Cardiac fibroblast (primary cell): ENCODE measurements around the gene PLXNA2.

Source experiments
- DNase-seq, 2 donors: peaks; one replicate each; pipeline versions ENCODE4 v3.0.0 to v3.0.0-alpha.2; 2010; ENCODE audit warnings: low read depth in 2 of 2
- H3K4me3 ChIP-seq, 2 donors: replicated peaks in 1 of 2; 1 replicate in 1 of 2; 2 replicates in 1 of 2; pipeline ENCODE4 v1.5.1; 2011; ENCODE audit warnings: low read depth in 2 of 2, low read length in 2 of 2, mild to moderate bottlenecking in 2 of 2, moderate library complexity in 1 of 2
- TF ChIP-seq, protein P1 (sequence below): IDR thresholded peaks from one replicate; pipeline ENCODE4 v1.5.1; 2011; ENCODE audit warnings: low read depth, mild to moderate bottlenecking, low read length, inconsistent platforms

Gene PLXNA2

DNA sequence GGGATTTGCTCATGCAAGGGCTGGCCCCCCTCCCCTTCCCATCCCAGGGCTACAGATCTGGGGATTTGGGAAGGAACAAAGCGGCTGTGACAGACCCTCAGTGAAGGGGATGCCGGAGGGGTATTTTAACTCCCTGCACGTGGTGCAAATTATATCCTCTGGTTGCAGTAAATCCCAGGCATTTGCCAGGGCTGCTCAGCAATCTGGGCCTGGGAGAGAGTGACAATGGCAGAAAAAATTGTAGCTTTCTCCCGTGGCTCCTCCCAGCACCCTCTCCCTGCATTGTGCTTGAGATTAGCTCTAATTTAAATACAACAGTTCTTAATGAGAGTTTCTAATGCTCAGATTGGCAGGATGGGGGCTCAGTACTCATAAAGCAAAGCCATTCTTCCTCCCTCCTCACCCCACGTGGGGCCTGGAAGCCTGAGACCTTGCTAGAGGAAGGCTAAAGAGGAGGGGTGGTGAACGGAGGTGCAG lies 203.3 kb downstream of the PLXNA2 start:
- TF ChIP-seq, protein P1, sequence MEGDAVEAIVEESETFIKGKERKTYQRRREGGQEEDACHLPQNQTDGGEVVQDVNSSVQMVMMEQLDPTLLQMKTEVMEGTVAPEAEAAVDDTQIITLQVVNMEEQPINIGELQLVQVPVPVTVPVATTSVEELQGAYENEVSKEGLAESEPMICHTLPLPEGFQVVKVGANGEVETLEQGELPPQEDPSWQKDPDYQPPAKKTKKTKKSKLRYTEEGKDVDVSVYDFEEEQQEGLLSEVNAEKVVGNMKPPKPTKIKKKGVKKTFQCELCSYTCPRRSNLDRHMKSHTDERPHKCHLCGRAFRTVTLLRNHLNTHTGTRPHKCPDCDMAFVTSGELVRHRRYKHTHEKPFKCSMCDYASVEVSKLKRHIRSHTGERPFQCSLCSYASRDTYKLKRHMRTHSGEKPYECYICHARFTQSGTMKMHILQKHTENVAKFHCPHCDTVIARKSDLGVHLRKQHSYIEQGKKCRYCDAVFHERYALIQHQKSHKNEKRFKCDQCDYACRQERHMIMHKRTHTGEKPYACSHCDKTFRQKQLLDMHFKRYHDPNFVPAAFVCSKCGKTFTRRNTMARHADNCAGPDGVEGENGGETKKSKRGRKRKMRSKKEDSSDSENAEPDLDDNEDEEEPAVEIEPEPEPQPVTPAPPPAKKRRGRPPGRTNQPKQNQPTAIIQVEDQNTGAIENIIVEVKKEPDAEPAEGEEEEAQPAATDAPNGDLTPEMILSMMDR: no peak
- DNase-seq: no peak
- H3K4me3 ChIP-seq: no peak overlapping the region

DNA sequence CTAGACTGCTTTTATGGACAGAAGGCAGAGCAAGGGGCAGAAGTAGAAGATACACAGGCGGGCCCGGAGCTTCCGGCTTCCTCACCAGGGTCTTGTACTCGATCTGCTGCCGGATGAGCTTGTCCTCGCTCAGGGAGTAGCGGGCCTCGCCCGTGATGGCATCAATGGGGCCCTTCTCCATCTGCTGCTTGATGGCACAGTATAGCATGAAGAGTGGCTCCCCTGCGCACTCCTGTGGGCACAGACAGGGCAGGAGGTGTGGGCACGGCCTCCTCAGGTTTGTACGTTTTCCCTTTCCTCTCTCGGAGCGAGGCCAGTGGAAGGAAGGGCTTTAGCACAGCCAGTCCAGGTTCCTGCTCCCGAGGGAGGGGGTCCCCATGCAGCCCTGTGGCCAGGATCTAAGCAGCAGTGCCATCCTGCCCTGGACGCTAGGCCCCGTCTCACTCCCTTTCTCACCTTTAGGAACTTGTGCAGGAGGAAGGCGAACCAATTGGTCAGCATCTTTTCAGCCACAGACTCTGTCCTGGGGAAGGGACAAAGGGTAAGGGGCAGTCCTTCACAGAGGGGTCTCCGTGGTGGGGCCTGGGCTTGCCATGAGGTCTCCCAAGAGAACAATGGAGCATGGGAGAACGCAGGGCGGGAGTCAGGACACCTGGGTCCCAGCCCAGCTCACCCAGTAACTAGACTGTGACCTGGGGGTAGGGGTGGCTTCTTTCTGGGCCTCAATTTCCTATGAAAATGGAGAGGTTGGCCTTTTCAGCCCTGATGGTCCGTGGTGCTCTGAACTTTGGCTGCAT lies 204.4 kb downstream of the PLXNA2 start:
- no peak for DNase-seq
- no peak overlapping the region for H3K4me3 ChIP-seq
- TF ChIP-seq, protein P1: no peak

DNA sequence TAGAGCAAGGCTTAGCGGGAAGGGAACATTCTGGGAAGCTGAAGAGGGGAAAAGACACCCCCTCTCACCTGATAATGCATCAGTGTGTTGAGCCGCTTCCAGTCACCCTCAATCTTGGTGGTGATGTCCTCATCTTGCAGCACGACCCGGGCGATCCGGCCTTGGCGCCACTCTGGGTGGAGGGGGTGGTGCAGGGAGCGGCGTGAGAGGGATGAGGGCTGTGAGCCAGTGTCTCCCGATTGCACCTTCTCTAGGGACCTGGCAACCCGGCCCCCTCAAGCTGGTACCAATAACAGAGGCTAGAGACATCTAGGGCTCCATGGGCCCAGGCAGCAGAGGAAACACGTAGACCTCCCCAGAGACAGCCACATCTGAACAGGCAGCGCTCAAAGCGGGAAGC lies 205.9 kb downstream of the PLXNA2 start:
- no peak for DNase-seq
- H3K4me3 ChIP-seq: no peak overlapping the region
- TF ChIP-seq, protein P1: no peak

DNA sequence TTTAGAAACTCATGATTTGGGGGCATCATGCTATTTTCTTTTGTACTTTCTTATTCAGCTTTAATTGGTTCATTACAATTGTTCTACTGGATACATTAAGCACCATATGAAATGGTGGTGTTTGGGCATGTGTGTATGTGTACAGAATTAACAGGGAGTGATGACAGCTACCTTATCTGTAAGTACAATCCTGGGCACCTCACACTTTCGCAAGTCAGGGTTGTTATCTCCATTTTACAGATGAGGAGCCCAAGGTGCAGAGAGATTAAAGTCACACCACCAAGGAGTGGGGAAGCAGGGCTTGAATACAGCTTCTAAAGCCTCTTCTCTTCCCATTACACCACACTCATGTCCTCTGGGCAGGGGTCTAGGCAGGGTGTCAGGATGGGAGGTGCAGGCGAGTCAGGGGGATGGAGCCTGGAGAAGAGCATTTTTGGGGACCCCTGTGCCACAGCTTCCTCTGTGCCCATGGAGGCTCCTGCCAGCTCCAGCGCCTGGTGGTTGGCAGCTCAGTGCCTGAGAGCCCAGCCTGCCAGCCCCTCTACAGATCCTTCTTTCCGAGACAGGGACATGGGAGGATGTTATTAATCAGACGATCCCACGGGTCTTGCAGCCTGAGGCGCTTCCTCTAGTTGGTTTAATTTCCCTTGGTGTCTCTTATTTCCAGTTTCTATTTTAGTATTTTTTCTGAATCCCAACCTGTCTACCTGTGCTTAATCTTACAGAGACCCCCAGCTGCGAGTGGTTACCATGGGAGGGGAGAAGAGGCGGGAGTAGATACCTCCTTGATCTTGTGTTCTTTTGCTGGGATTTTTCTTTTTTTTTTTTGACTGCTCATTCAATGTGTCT lies 207.0 kb downstream of the PLXNA2 start:
- no peak overlapping the region for H3K4me3 ChIP-seq
- no peak for DNase-seq
- TF ChIP-seq, protein P1: no peak

DNA sequence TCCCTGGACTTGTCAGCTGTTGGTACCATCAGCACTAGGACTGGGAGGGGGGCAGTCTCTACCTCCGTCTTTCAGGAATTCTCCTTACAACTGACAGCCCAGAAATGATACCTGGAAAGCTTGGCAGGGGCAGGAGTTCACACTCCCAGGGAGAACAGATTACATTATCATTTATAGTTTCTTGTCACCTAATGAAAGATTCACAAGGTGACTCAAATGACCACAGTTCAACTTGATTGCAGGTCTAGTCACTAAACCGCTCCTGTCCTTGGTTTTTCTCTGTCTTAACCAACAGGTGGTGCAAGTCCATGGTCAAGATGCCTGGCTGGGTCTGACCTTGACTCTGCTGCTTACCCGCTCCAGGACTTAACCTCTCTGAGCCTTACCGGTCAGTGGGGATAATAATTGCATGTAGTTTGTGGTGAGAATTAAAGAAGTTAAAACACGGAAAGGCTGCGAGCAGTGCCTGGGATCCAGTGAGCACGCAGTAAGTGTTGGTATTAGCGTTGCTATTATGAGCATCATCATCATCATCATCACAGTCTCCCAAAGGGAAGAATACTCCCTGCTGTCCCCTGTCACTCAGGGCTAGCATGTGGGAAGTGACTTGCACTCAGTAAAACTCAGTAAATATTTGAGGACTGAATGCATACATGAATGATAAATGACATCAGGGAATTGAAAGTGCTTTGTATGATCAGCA lies 207.9 kb downstream of the PLXNA2 start:
- DNase-seq: peak; percentile 31 to 38
- TF ChIP-seq, protein P1: peak; percentile 6
- H3K4me3 ChIP-seq: no peak overlapping the region

DNA sequence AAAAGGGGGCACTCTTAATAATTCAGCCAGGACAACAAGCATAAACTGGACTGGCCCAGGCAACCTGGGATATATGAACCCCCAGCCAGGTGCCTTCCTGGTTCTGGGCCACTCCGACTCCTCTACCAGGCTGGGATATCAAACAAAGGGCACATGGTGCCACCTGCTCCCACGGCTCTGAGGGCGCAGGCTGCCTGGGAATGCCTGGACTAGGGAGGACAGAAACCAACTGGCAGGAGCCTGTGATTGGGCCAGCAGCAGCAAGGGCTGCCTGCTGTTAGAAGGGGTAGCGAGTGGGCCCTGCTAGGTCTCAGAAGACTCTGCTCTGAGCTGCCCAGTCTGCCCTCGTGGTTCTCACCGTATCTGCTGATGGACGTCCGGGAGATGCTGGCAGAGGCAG lies 210.0 kb downstream of the PLXNA2 start:
- TF ChIP-seq, protein P1: no peak
- no peak overlapping the region for H3K4me3 ChIP-seq
- no peak for DNase-seq
